Ishikawa (cell line): ENCODE results near the gene NOP10.

Source experiments
- RAD21 ChIP-seq: IDR thresholded peaks from 2 replicates; pipeline ENCODE4 v1.6.1; 2012; ENCODE audit warnings: low read depth
- TF ChIP-seq, protein P1 (sequence below): IDR thresholded peaks from 2 replicates; pipeline ENCODE4 v1.6.1; 2012; ENCODE audit warnings: low read depth, mild to moderate bottlenecking

DNA sequence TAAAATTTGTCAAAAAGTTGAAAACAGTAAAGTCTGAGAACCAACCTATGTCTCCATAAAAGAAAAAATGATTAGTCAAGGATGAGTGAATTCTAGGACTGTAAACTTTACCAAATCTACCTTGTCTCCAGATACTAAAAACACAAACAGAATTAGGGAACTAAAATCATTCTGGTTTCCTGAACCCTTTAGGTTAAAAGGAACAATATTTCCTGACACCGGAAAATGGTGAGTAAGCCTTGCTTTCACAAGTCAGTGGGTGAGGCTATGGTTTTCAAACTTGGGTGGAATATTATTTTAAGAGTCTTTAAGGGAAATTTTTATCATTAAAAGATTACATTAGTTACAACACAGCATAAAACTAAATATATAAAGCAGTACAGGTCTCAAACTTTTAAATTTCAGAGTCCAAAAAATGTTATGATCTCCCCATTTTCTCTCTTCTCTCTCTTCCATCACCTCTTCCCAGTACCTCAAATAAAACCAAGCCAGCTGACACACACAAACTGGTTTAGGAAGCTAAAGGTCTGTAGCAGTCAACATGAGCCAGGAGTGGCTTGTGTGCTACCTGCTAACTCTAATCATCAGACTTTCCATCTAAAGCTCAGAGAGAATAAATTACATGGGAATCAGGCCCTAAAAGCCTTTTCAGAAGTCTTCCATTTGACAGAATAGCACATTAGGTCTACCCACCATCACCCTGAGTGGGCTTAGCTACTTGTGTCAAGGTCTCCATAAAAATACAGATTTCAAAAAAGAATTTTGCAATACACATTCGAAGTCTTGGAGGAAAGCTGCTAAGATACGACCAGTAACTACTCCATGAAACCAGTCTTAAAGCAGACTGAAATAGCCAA, 7.5 kb downstream of the NOP10 start:
- TF ChIP-seq, protein P1, sequence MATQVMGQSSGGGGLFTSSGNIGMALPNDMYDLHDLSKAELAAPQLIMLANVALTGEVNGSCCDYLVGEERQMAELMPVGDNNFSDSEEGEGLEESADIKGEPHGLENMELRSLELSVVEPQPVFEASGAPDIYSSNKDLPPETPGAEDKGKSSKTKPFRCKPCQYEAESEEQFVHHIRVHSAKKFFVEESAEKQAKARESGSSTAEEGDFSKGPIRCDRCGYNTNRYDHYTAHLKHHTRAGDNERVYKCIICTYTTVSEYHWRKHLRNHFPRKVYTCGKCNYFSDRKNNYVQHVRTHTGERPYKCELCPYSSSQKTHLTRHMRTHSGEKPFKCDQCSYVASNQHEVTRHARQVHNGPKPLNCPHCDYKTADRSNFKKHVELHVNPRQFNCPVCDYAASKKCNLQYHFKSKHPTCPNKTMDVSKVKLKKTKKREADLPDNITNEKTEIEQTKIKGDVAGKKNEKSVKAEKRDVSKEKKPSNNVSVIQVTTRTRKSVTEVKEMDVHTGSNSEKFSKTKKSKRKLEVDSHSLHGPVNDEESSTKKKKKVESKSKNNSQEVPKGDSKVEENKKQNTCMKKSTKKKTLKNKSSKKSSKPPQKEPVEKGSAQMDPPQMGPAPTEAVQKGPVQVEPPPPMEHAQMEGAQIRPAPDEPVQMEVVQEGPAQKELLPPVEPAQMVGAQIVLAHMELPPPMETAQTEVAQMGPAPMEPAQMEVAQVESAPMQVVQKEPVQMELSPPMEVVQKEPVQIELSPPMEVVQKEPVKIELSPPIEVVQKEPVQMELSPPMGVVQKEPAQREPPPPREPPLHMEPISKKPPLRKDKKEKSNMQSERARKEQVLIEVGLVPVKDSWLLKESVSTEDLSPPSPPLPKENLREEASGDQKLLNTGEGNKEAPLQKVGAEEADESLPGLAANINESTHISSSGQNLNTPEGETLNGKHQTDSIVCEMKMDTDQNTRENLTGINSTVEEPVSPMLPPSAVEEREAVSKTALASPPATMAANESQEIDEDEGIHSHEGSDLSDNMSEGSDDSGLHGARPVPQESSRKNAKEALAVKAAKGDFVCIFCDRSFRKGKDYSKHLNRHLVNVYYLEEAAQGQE, result no peak
- no peak for TF ChIP-seq RAD21
